GM19372 (cell line): ENCODE measurements around the gene GDPD5.

Experiments used
- ATAC-seq: cut with Tn5 transposase; IDR thresholded peaks from one replicate; pipeline ENCODE4 v1.9.1; 2021; ENCODE audit warnings: mild to moderate bottlenecking, low read depth, moderate library complexity; ENCODE audit not compliant: unreplicated experiment

GDPD5 gene

GRCh38 chr11:75516886-75517285 lies 8.9 kb downstream of the GDPD5 start:
- no peak for ATAC-seq

GRCh38 chr11:75516140-75516539 lies 9.6 kb downstream of the GDPD5 start:
- ATAC-seq = no peak

GRCh38 chr11:75514596-75514995 lies 11.1 kb downstream of the GDPD5 start:
- ATAC-seq = no peak

GRCh38 chr11:75513250-75513649 lies 12.5 kb downstream of the GDPD5 start:
- no peak for ATAC-seq

- no peak for ATAC-seq
These were observed 15.1 kb downstream of the GDPD5 start for GRCh38 chr11:75510723-75511019.

- ATAC-seq = no peak
These were observed 15.6 kb downstream of the GDPD5 start for GRCh38 chr11:75510004-75510722.

GRCh38 chr11:75509020-75509720 lies 16.6 kb downstream of the GDPD5 start:
- ATAC-seq = no peak

- no peak for ATAC-seq
These were observed 17.6 kb downstream of the GDPD5 start for GRCh38 chr11:75508051-75508561.

- ATAC-seq = no peak
These were observed 18.2 kb downstream of the GDPD5 start for GRCh38 chr11:75507571-75507970.

GRCh38 chr11:75506827-75507226 lies 18.9 kb downstream of the GDPD5 start:
- ATAC-seq = no peak

- no peak for ATAC-seq
These were observed 19.6 kb downstream of the GDPD5 start for GRCh38 chr11:75505916-75506692.

GRCh38 chr11:75504501-75504900 lies 21.2 kb downstream of the GDPD5 start:
- no peak for ATAC-seq

GRCh38 chr11:75503531-75504099 lies 22.1 kb downstream of the GDPD5 start:
- ATAC-seq = no peak

GRCh38 chr11:75502138-75502537 lies 23.6 kb downstream of the GDPD5 start:
- ATAC-seq = no peak

GRCh38 chr11:75500742-75501141 lies 25.0 kb downstream of the GDPD5 start:
- ATAC-seq = no peak

GRCh38 chr11:75499423-75500190 lies 26.1 kb downstream of the GDPD5 start:
- ATAC-seq = no peak

GRCh38 chr11:75498556-75499255 lies 27.0 kb downstream of the GDPD5 start:
- ATAC-seq = no peak

GRCh38 chr11:75497788-75498409 lies 27.8 kb downstream of the GDPD5 start:
- no peak for ATAC-seq

GRCh38 chr11:75496305-75496752 lies 29.4 kb downstream of the GDPD5 start:
- ATAC-seq = no peak
